ENCODE measurements around the gene KIF4A.
"Not testable (repeated sequence)": the region's sequence is repeated elsewhere in the genome, so short reads cannot be mapped to it uniquely, and the experiment has no call there.

The KIF4A gene, protein sequence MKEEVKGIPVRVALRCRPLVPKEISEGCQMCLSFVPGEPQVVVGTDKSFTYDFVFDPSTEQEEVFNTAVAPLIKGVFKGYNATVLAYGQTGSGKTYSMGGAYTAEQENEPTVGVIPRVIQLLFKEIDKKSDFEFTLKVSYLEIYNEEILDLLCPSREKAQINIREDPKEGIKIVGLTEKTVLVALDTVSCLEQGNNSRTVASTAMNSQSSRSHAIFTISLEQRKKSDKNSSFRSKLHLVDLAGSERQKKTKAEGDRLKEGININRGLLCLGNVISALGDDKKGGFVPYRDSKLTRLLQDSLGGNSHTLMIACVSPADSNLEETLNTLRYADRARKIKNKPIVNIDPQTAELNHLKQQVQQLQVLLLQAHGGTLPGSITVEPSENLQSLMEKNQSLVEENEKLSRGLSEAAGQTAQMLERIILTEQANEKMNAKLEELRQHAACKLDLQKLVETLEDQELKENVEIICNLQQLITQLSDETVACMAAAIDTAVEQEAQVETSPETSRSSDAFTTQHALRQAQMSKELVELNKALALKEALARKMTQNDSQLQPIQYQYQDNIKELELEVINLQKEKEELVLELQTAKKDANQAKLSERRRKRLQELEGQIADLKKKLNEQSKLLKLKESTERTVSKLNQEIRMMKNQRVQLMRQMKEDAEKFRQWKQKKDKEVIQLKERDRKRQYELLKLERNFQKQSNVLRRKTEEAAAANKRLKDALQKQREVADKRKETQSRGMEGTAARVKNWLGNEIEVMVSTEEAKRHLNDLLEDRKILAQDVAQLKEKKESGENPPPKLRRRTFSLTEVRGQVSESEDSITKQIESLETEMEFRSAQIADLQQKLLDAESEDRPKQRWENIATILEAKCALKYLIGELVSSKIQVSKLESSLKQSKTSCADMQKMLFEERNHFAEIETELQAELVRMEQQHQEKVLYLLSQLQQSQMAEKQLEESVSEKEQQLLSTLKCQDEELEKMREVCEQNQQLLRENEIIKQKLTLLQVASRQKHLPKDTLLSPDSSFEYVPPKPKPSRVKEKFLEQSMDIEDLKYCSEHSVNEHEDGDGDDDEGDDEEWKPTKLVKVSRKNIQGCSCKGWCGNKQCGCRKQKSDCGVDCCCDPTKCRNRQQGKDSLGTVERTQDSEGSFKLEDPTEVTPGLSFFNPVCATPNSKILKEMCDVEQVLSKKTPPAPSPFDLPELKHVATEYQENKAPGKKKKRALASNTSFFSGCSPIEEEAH

DNA sequence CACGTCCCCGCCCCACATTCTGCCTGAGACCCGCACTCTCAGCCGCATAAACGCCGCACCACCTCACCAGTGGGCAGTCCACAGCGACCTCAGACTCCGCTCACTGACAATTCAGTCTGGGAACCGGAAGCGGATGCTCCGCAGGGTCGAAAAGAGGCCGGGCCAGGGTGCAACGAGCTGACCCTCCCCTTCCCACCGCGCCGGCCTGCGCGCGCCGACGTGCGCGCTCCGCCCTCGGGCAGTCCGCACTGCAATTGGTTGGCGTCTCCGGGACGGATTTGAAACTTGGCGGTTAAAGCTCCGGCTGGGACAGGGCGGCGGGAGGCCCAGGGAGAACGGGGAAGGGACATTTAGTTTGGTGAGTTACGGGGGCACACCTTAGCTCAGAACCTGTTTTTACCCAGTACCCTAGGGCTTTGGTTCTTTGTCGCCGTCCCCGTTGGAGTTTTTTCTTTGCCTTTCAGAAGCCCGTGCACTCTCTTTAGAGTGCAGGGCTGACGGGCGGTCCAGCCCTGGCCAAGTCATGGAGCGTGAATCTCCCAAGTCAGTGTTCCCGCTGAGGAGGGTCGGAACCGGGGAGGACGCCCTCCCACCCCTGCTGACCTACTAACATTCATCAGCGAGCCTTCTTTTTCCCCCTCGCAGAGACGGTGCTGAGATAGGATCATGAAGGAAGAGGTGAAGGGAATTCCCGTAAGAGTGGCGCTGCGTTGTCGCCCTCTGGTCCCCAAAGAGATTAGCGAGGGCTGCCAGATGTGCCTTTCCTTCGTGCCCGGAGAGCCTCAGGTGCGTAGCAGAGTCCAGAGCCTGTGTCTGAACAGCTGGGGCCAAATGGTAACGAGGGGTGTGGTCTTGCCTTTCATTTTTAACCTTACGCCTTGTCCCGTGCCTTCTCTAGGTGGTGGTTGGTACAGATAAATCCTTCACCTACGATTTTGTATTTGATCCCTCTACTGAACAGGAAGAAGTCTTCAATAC lies at the start of gene KIF4A, which contains the start of gene PDZD11:
KIF4A (plus strand) TSS at position 312 of the 978 bp plus-strand sequence; CDS start at position 667, 355 bp downstream.
PDZD11 (minus strand) TSS at position 135 of the 978 bp plus-strand sequence. CDS start 586 bp downstream, outside the sequence.
- peaks cover 27% of the 10 kb centered on the region for H3K36me3 ChIP-seq (ENCODE audit: low read depth)
- DNase-seq (ENCODE audit: low spot score), result peak; percentile 73
- peak; percentile 96 for ATAC-seq (ENCODE audit: low read depth)
- TF ChIP-seq, protein P1, sequence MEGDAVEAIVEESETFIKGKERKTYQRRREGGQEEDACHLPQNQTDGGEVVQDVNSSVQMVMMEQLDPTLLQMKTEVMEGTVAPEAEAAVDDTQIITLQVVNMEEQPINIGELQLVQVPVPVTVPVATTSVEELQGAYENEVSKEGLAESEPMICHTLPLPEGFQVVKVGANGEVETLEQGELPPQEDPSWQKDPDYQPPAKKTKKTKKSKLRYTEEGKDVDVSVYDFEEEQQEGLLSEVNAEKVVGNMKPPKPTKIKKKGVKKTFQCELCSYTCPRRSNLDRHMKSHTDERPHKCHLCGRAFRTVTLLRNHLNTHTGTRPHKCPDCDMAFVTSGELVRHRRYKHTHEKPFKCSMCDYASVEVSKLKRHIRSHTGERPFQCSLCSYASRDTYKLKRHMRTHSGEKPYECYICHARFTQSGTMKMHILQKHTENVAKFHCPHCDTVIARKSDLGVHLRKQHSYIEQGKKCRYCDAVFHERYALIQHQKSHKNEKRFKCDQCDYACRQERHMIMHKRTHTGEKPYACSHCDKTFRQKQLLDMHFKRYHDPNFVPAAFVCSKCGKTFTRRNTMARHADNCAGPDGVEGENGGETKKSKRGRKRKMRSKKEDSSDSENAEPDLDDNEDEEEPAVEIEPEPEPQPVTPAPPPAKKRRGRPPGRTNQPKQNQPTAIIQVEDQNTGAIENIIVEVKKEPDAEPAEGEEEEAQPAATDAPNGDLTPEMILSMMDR (IDR thresholded peaks at IDR 0.05; ENCODE audit: poor library complexity, severe bottlenecking), result no peak
- H3K9me3 ChIP-seq (ENCODE audit: severe bottlenecking), result no peaks in the 10 kb centered on the region
- H3K27me3 ChIP-seq (ENCODE audit: insufficient read depth, poor library complexity, severe bottlenecking), result no peaks in the 10 kb centered on the region
- H3K27ac ChIP-seq (ENCODE audit: poor library complexity, severe bottlenecking), result peak within 1 kb of the TSS; percentile 47
- peak within 1 kb of the TSS; percentile 78 for H3K4me3 ChIP-seq (ENCODE audit: severe bottlenecking)
- no peaks in the 10 kb centered on the region for H3K4me1 ChIP-seq (ENCODE audit: insufficient read depth, poor library complexity, severe bottlenecking)

DNA sequence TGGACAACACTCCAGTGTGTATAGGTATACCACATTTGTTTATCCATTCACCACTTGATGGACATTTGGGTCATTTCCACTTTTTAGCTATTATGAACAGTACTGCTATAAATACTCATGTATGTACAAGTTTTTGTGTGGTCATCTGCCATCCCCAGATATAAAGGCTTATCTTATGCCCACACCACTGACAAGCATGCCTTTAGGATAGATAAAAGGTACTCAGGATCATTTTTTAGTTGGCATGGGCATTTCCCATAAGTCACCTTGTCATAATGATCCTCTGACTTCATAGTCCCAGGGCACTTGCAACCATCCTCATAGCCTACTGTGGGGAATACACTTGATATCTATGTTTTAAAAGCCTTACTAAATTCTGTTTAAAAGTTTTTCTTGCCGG lies 49.2 kb upstream of the KIF4A start:
- Histone ChIP-seq H3K4me3 (ENCODE audit: severe bottlenecking) (no peak overlapping the region), H3K4me1 (ENCODE audit: insufficient read depth, poor library complexity, severe bottlenecking) (no peaks in the 10 kb centered on the region), H3K27me3 (ENCODE audit: insufficient read depth, poor library complexity, severe bottlenecking) (no peaks in the 10 kb centered on the region), H3K9me3 (ENCODE audit: severe bottlenecking) (no peaks in the 10 kb centered on the region), H3K27ac (ENCODE audit: poor library complexity, severe bottlenecking) (no peak overlapping the region), H3K36me3 (ENCODE audit: low read depth) (no peaks in the 10 kb centered on the region)
- no peak for DNase-seq (ENCODE audit: low spot score)
- TF ChIP-seq, protein P1 (IDR thresholded peaks at IDR 0.05; ENCODE audit: poor library complexity, severe bottlenecking), result no peak
- ATAC-seq (ENCODE audit: low read depth), result no peak

DNA sequence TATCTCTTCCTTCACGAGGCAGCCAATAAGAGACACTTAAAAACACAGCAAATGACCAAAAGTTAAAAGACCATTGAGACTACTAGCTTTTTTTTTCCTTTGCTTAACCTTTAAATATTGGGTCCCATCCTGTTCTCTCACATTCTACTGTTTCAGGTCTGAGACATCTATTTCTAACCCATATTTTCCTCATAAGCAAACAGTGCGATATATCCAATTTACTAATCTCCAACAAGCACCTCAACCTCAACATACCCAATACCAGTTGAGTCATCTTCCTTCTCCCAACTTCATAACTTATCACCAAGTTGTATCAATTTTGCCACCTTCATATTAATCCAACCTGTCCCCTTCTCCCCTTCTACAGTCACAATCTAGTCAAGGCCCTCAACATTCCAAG lies 48.4 kb upstream of the KIF4A start:
- TF ChIP-seq, protein P1 (IDR thresholded peaks at IDR 0.05; ENCODE audit: poor library complexity, severe bottlenecking), result no peak
- no peak overlapping the region for H3K4me3 ChIP-seq (ENCODE audit: severe bottlenecking)
- H3K36me3 ChIP-seq (ENCODE audit: low read depth), result no peaks in the 10 kb centered on the region
- H3K27ac ChIP-seq (ENCODE audit: poor library complexity, severe bottlenecking), result no peak overlapping the region
- DNase-seq (ENCODE audit: low spot score) (no peak), ATAC-seq (ENCODE audit: low read depth) (no peak)
- H3K27me3 ChIP-seq (ENCODE audit: insufficient read depth, poor library complexity, severe bottlenecking), result no peaks in the 10 kb centered on the region
- no peaks in the 10 kb centered on the region for H3K4me1 ChIP-seq (ENCODE audit: insufficient read depth, poor library complexity, severe bottlenecking)
- no peaks in the 10 kb centered on the region for H3K9me3 ChIP-seq (ENCODE audit: severe bottlenecking)

- not testable (repeated sequence) for H3K27ac ChIP-seq (ENCODE audit: poor library complexity, severe bottlenecking); H3K9me3 ChIP-seq (ENCODE audit: severe bottlenecking); ATAC-seq (ENCODE audit: low read depth); DNase-seq (ENCODE audit: low spot score); H3K27me3 ChIP-seq (ENCODE audit: insufficient read depth, poor library complexity, severe bottlenecking); H3K36me3 ChIP-seq (ENCODE audit: low read depth); H3K4me1 ChIP-seq (ENCODE audit: insufficient read depth, poor library complexity, severe bottlenecking); H3K4me3 ChIP-seq (ENCODE audit: severe bottlenecking)
Measured at GRCh38 chrX:70243601-70244000, 46.3 kb upstream of the KIF4A start.

Measured in RWPE2 (cell line).